SK-N-SH treated with all-trans-retinoic acid at 6 μM for 48 hours (cell line): ENCODE measurements around the gene GALR1.

Source experiments
- CREB5 ChIP-seq: fragments of 250-450 bp; sonication (Bioruptor Pico); IDR thresholded peaks from 2 replicates; pipeline ENCODE4 v1.5.1; 2020; ENCODE audit warnings: low read depth, mild to moderate bottlenecking, moderate library complexity
- CSRNP3 ChIP-seq: fragments of 250-450 bp; sonication (Bioruptor Pico); IDR thresholded peaks from 2 replicates; pipeline ENCODE4 v1.5.1; 2021; ENCODE audit warnings: mild to moderate bottlenecking, moderate library complexity
- ISL1 ChIP-seq: fragments of 250-450 bp; sonication (Bioruptor Pico); IDR thresholded peaks from 2 replicates; pipeline ENCODE4 v2.1.2; 2022; ENCODE audit warnings: mild to moderate bottlenecking, moderate library complexity
- OSR1 ChIP-seq: fragments of 250-450 bp; sonication (Bioruptor Pico); IDR thresholded peaks from 2 replicates; pipeline ENCODE4 v1.8.0; 2022; ENCODE audit warnings: moderate library complexity, mild to moderate bottlenecking, inconsistent platforms
- PATZ1 ChIP-seq: fragments of 250-450 bp; sonication (Bioruptor Pico); IDR thresholded peaks from 2 replicates; pipeline ENCODE4 v1.8.0; 2020; ENCODE audit warnings: mild to moderate bottlenecking, moderate library complexity, borderline replicate concordance
- PPARA ChIP-seq: fragments of 250-450 bp; sonication (Bioruptor Pico); IDR thresholded peaks from 2 replicates; pipeline ENCODE4 v1.5.0; 2020; ENCODE audit warnings: mild to moderate bottlenecking, borderline replicate concordance
- RARB ChIP-seq: fragments of 250-450 bp; sonication (Bioruptor Pico); IDR thresholded peaks from 2 replicates; pipeline ENCODE4 v1.8.0; 2021; ENCODE audit warnings: mild to moderate bottlenecking, moderate library complexity
- SNAI2 ChIP-seq: fragments of 250-450 bp; sonication (Bioruptor Pico); IDR thresholded peaks from 2 replicates; pipeline ENCODE4 v1.5.0; 2020; ENCODE audit warnings: mild to moderate bottlenecking, moderate library complexity
- TCF4 ChIP-seq: fragments of 250-450 bp; sonication (Bioruptor Pico); IDR thresholded peaks from 2 replicates; pipeline ENCODE4 v1.8.0; 2021; ENCODE audit warnings: mild to moderate bottlenecking, moderate library complexity, borderline replicate concordance
- TSHZ2 ChIP-seq: fragments of 250-450 bp; sonication (Bioruptor Pico); IDR thresholded peaks from 2 replicates; pipeline ENCODE4 v1.5.0; 2020; ENCODE audit warnings: mild to moderate bottlenecking, moderate library complexity
- ZFP3 ChIP-seq: fragments of 250-450 bp; sonication (Bioruptor Pico); IDR thresholded peaks from 2 replicates; pipeline ENCODE4 v1.5.0; 2020; ENCODE audit warnings: mild to moderate bottlenecking, moderate library complexity
- ZFP30 ChIP-seq: fragments of 450-650 bp; formaldehyde crosslinking; IDR thresholded peaks from 2 replicates; pipeline ENCODE4 v1.5.0; 2022; ENCODE audit warnings: mild to moderate bottlenecking, moderate library complexity
- ZNF565 ChIP-seq: fragments of 450-650 bp; formaldehyde crosslinking; conservative IDR thresholded peaks from 2 replicates; pipeline ENCODE4 v1.5.0; 2020; ENCODE audit warnings: low read depth, mild to moderate bottlenecking, moderate library complexity

GRCh38 chr18:77203071-77203470 lies 46.6 kb upstream of the GALR1 start:
- TF ChIP-seq ZNF565 (CRISPR knock-in tag) (no peak), RARB (CRISPR knock-in tag) (no peak), TCF4 (CRISPR knock-in tag) (no peak), ZFP3 (CRISPR knock-in tag) (no peak), ZFP30 (no peak), CREB5 (CRISPR knock-in tag) (no peak), PPARA (no peak), PATZ1 (CRISPR knock-in tag) (no peak), TSHZ2 (CRISPR knock-in tag) (no peak), SNAI2 (no peak), CSRNP3 (no peak), OSR1 (CRISPR knock-in tag) (no peak), ISL1 (CRISPR knock-in tag) (no peak)
